Small intestine (tissue), 7 donors: ENCODE results near the gene GNPTAB. TPM values are rescaled to one million over a fixed set of nuclear protein-coding genes. Genes with fewer than 3 reads are reported as not detected.

Experiments used
- DNase-seq, 2 donors: peaks; one replicate each; pipeline versions ENCODE4 v3.0.0 to v3.0.0-alpha.2; 2013
- FAIRE-seq: peaks from 2 replicates; lab custom pipeline; 2012; peaks lifted over from hg19 to GRCh38; lab: Jason Lieb, UNC
- H3K27ac ChIP-seq, 3 donors: one replicate each; pipeline ENCODE4 v1.5.1; 2013; ENCODE audit warnings: low read length in 2 of 3, mild to moderate bottlenecking in 2 of 3, control low read depth in 1 of 3, inconsistent platforms in 1 of 3, low read depth in 1 of 3, moderate library complexity in 1 of 3
- H3K27me3 ChIP-seq, 3 donors: one replicate each; pipeline ENCODE4 v1.6.1; 2013; ENCODE audit warnings: low read length in 3 of 3, inconsistent platforms in 1 of 3; ENCODE audit not compliant: control insufficient read depth in 3 of 3, insufficient read depth in 3 of 3
- H3K36me3 ChIP-seq, 3 donors: one replicate each; pipeline ENCODE4 v1.6.1; 2013; ENCODE audit warnings: low read length in 3 of 3, inconsistent platforms in 1 of 3, low read depth in 1 of 3, mild to moderate bottlenecking in 1 of 3, moderate library complexity in 1 of 3; ENCODE audit not compliant: control insufficient read depth in 3 of 3, insufficient read depth in 2 of 3
- H3K4me1 ChIP-seq, 3 donors: one replicate each; pipeline ENCODE4 v1.6.1; 2013; ENCODE audit warnings: low read length in 2 of 3, inconsistent platforms in 1 of 3, low read depth in 1 of 3, mild to moderate bottlenecking in 1 of 3, moderate library complexity in 1 of 3; ENCODE audit not compliant: control insufficient read depth in 3 of 3, insufficient read depth in 2 of 3
- H3K4me3 ChIP-seq, 3 donors: one replicate each; pipeline ENCODE4 v1.5.1; 2013; ENCODE audit warnings: low read length in 3 of 3, control low read depth in 1 of 3, inconsistent platforms in 1 of 3, low read depth in 1 of 3, mild to moderate bottlenecking in 1 of 3, moderate library complexity in 1 of 3
- H3K9me3 ChIP-seq, 2 donors: one replicate each; pipeline ENCODE4 v1.6.1; 2013; ENCODE audit warnings: low read depth in 1 of 2, low read length in 1 of 2; ENCODE audit not compliant: control insufficient read depth in 2 of 2, insufficient read depth in 1 of 2
- WGBS, 3 donors: extraction: QIAGEN DNeasy Blood & Tissue Kit; methylation state at CpG; one replicate each; pipeline ENCODE4 v1.1.7; 2013; 5-methylcytosine and 5-hydroxymethylcytosine counted together
- polyA plus RNA-seq, 4 donors: library from polyadenylated mRNA; stranded (reverse) in 3 of 4; unstranded in 1 of 4; fragments of 200-250 nt in 3 of 4; fragments of 120-200 nt in 1 of 4; gene quantifications; one replicate each; pipeline versions ENCODE4 v1.2.1 to v1.2.3, GENCODE V29; 2013
- donor health status: healthy with polysubstance abuse.
- donor health status: control.
- donor health status: control.
- donor health status: Bipolar disorder and iron deficiency.
- donor health status: healthy.

GNPTAB gene
- polyA plus RNA-seq, 4 donors = 6.8 to 37.0 (median 12.6) TPM

DNA sequence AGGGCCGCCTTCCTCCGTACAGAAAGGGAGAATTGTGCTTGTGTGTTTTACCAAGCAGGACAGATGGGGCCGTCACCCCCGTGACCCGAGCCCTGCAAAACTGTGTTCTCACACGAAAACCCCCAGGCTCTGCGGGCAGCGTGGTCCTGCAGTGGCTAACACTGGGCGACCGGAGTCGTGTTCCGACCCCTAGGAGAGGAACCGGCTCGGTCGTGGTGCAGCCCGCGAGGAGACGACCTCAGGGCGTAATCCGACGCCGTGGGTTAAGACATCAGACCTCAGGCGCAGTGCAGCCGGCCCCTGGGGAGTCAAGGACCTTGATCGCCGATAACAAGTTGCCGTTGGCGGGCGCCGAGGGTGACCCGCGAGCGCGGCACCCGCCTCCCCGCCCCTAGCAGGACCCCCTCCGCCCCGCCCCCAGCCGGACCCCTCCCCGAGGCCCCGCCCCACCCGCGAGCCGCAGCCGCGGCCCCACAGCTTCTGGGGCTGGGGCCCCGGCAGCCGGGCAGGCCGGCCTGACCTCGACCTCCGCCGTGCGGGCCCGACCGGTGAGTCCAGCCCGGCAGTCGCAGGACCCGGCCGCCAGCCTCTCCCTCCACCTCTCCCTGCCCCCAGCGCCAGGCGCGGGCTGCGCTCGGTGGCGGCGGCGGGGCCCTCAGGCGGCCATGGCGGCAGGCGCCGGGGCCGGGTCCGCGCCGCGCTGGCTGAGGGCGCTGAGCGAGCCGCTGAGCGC, 133.4 kb downstream of the GNPTAB start, which contains the start of gene CHPT1:
CHPT1 (plus strand) TSS at position 444 of the 733 bp plus-strand sequence; CDS start at position 666, 222 bp downstream.
- H3K36me3 ChIP-seq = no peaks in the 10 kb centered on the region
- peaks cover 0 to 9% of the 10 kb centered on the region in 2 donors for H3K9me3 ChIP-seq
- H3K27ac ChIP-seq = peak within 1 kb of the TSS; percentile 93 to 99 (median 98)
- H3K4me3 ChIP-seq = peak within 1 kb of the TSS; percentile 73 to 89 (median 86)
- no peaks in the 10 kb centered on the region for H3K27me3 ChIP-seq
- DNase-seq (peak; percentile 79 to 88), FAIRE-seq (no peak)
- WGBS, 3 donors = 0 to 1% (median 1%) methylated on average over 54 to 80 of the region's 80 CpGs
- H3K4me1 ChIP-seq = peaks cover 0 to 28% (median 7%) of the 10 kb centered on the region in 3 donors

DNA sequence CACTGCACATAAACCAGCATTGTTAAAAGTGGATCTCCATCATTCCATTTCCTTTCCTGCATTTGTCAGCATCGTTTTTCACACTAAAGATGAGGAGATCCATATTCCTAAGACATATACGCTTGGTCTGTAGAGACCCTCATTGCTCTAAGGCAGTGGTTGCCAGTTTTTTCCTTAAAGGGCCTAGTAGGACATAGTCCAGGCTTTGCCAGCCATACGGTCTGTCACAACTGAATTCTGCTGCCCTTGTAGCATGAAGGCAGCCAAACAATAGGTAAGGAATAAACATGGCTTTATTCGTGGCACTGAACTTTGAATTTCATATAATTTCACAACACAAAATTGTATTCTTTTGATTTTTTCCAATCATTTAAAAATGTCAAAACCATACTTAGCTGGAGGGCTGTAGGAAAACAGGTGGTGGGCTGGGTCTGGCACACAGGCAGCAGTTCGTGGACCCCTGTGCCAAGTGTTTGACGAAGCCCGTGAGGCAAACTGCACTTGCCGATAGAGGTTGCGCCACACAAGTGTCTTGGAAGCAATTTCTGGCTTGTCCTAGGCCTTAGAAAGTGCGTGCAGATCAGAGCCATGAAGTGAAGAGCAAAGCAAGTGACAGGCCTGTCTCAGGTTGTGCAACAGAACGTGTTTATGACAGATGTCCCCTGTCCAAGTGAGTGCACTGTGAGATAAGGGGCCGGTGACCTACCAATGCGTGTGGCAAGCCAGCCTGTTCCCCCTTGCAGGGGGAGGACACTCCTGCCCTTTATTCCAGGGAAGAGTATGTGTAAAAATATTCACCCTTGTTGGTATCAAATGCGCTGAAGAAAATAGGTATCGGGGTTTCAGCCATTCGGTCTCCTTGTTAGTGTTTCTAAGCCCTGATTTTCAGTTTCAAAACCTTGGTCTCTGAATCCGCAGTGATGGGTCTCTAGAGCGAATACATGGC, 134.2 kb downstream of the GNPTAB start:
- Histone ChIP-seq H3K27me3 (no peaks in the 10 kb centered on the region), H3K9me3 (peaks cover 0 to 9% of the 10 kb centered on the region in 2 donors), H3K27ac (peak overlapping the region; percentile 93 to 98 (median 95)), H3K36me3 (no peaks in the 10 kb centered on the region), H3K4me1 (peaks cover 2 to 32% (median 7%) of the 10 kb centered on the region in 3 donors), H3K4me3 (peak overlapping the region; percentile 73 to 89 (median 86))
- peak; percentile 86 to 87 for DNase-seq
- no peak for FAIRE-seq
- WGBS, 3 donors = 12 to 31% (median 21%) methylated on average over 18 of the region's 18 CpGs

DNA sequence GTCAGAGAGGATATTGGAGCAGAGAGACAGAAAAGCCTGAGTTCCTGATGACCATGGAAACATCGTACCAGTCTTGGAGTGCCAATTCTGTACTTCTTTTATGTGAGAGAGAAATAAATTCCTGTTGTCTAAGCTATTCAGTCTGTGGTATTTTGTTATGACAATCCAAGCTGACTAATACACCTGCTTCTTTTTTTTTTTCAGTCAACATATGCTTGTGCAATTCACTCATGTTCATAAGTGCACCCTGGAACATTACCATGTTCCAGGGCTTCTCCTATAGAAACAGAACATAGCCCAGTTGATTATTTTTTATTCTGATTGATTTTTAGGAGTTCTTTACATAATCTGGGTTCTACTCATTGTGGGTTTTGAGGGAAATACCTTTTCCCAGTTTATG, 135.1 kb downstream of the GNPTAB start:
- peak overlapping the region in 2 of 3 donors; percentile 67 to 98 for H3K27ac ChIP-seq
- 52 to 84% (median 82%) methylated on average over 1 of the region's 1 CpG for WGBS, 3 donors
- FAIRE-seq (no peak), DNase-seq (peak; percentile 47 to 62)
- H3K9me3 ChIP-seq = peaks cover 0 to 9% of the 10 kb centered on the region in 2 donors
- H3K4me1 ChIP-seq = peaks cover 2 to 39% (median 7%) of the 10 kb centered on the region in 3 donors
- H3K27me3 ChIP-seq = no peaks in the 10 kb centered on the region
- H3K36me3 ChIP-seq = no peaks in the 10 kb centered on the region
- no peak overlapping the region for H3K4me3 ChIP-seq

Other genes starting within 250 kb of the GNPTAB start
- gene MYBPC1, start 236.0 kb downstream of the GNPTAB start, polyA plus RNA-seq = 1 to 10 TPM in 3 of 4 donors, under 1 TPM in 1; 0.16 to 6.4 (median 3.6) TPM
- 100 to 1,000 TPM in 3 of 4 donors, 10 to 100 TPM in 1; 81.9 to 191 (median 130) TPM for gene CHPT1, start 133.3 kb downstream of the GNPTAB start, polyA plus RNA-seq
- 1 to 10 TPM in 1 of 4 donors, under 1 TPM in 1, not detected in 2; 0.13 to 1.5 TPM for gene SYCP3, start 91.5 kb downstream of the GNPTAB start, polyA plus RNA-seq
- gene DRAM1, start 46.6 kb upstream of the GNPTAB start, polyA plus RNA-seq = 1 to 10 TPM in 3 of 4 donors, under 1 TPM in 1; 0.89 to 9.9 (median 5.6) TPM
- 10 to 100 TPM; 25.7 to 40.2 (median 31.0) TPM for gene WASHC3, start 231.0 kb upstream of the GNPTAB start, polyA plus RNA-seq